ENCODE results near the gene XPR1. TPM values are rescaled to one million over a fixed set of nuclear protein-coding genes. Genes with fewer than 3 reads are reported as not detected.

The XPR1 gene
- total RNA-seq, 3 donors from 2014 or later (not counting 1 experiment from before 2014, with no cell fraction given), result 14.8 to 18.2 (median 16.7) TPM

- no peak for TF ChIP-seq CTCF (IDR thresholded peaks at IDR 0.05)
- H3K36me3 Mint-ChIP-seq, result no peaks in the 10 kb centered on the region
- H3K27ac Mint-ChIP-seq, result no peak overlapping the region
- 31% methylated on average over 9 of the region's 9 CpGs for WGBS (ENCODE audit: insufficient coverage)
- no peaks in the 10 kb centered on the region for H3K36me3 ChIP-seq (ENCODE audit: control insufficient read depth, insufficient read depth, low read length)
- no peak overlapping the region for H3K4me3 ChIP-seq (ENCODE audit: low read length)
- H3K4me3 Mint-ChIP-seq, result no peak overlapping the region
- H3K4me1 Mint-ChIP-seq, result peaks cover 10 to 19% of the 10 kb centered on the region in 2 donors
- H3K27ac ChIP-seq (ENCODE audit: low read length), result no peak overlapping the region
- ATAC-seq, result peak in 1 of 3 donors; percentile 28
- H3K4me1 ChIP-seq (ENCODE audit: control insufficient read depth, insufficient read depth, low read length), result peaks cover 19% of the 10 kb centered on the region
- no peak for DNase-seq
- H3K9me3 ChIP-seq (ENCODE audit: control insufficient read depth, insufficient read depth, low read length), result no peaks in the 10 kb centered on the region
- H3K9me3 Mint-ChIP-seq, result no peaks in the 10 kb centered on the region
- intact Hi-C loops (cut with micrococcal nuclease), result no loop called here
- no peaks in the 10 kb centered on the region for H3K27me3 ChIP-seq (ENCODE audit: control insufficient read depth, insufficient read depth, low read length)
- H3K27me3 Mint-ChIP-seq (ENCODE audit: low read depth in 2 of 2), result no peaks in the 10 kb centered on the region
These were observed 305.9 kb downstream of the XPR1 start for GRCh38 chr1:180937624-180938225.

- Histone ChIP-seq H3K4me3 (ENCODE audit: low read length) (no peak overlapping the region), H3K27me3 (ENCODE audit: control insufficient read depth, insufficient read depth, low read length) (no peaks in the 10 kb centered on the region), H3K9me3 (ENCODE audit: control insufficient read depth, insufficient read depth, low read length) (no peaks in the 10 kb centered on the region), H3K27ac (ENCODE audit: low read length) (no peak overlapping the region), H3K36me3 (ENCODE audit: control insufficient read depth, insufficient read depth, low read length) (no peaks in the 10 kb centered on the region), H3K4me1 (ENCODE audit: control insufficient read depth, insufficient read depth, low read length) (peaks cover 18% of the 10 kb centered on the region)
- no peaks in the 10 kb centered on the region for H3K27me3 Mint-ChIP-seq (ENCODE audit: low read depth in 2 of 2)
- WGBS (ENCODE audit: insufficient coverage), result 76% methylated on average over 9 of the region's 9 CpGs
- H3K36me3 Mint-ChIP-seq, result no peaks in the 10 kb centered on the region
- peaks cover 10 to 19% of the 10 kb centered on the region in 2 donors for H3K4me1 Mint-ChIP-seq
- no peaks in the 10 kb centered on the region for H3K9me3 Mint-ChIP-seq
- TF ChIP-seq CTCF (IDR thresholded peaks at IDR 0.05), result no peak
- ATAC-seq (no peak), DNase-seq (no peak)
- H3K27ac Mint-ChIP-seq, result no peak overlapping the region
- intact Hi-C loops (cut with micrococcal nuclease), result no loop called here
- no peak overlapping the region for H3K4me3 Mint-ChIP-seq
These were observed 307.4 kb downstream of the XPR1 start for GRCh38 chr1:180939073-180939710.

GRCh38 chr1:180939711-180940103 is 307.9 kb downstream of the XPR1 start:
- no peaks in the 10 kb centered on the region for H3K9me3 ChIP-seq (ENCODE audit: control insufficient read depth, insufficient read depth, low read length)
- no peak for TF ChIP-seq CTCF (IDR thresholded peaks at IDR 0.05)
- Mint-ChIP-seq H3K27ac (no peak overlapping the region), H3K9me3 (no peaks in the 10 kb centered on the region), H3K4me3 (no peak overlapping the region), H3K27me3 (ENCODE audit: low read depth in 2 of 2) (no peaks in the 10 kb centered on the region), H3K4me1 (peaks cover 10 to 15% of the 10 kb centered on the region in 2 donors), H3K36me3 (no peaks in the 10 kb centered on the region)
- no peaks in the 10 kb centered on the region for H3K27me3 ChIP-seq (ENCODE audit: control insufficient read depth, insufficient read depth, low read length)
- ATAC-seq, result no peak
- intact Hi-C loops (cut with micrococcal nuclease), result no loop called here
- no peak for DNase-seq
- H3K4me3 ChIP-seq (ENCODE audit: low read length), result no peak overlapping the region
- WGBS (ENCODE audit: insufficient coverage), result 74% methylated on average over 3 of the region's 3 CpGs
- no peak overlapping the region for H3K27ac ChIP-seq (ENCODE audit: low read length)
- H3K36me3 ChIP-seq (ENCODE audit: control insufficient read depth, insufficient read depth, low read length), result no peaks in the 10 kb centered on the region
- peaks cover 13% of the 10 kb centered on the region for H3K4me1 ChIP-seq (ENCODE audit: control insufficient read depth, insufficient read depth, low read length)

Other genes starting within 250 kb of the XPR1 start
- 10 to 100 TPM; 29.8 to 47.3 (median 41.9) TPM for gene ACBD6, start 129.4 kb upstream of the XPR1 start, total RNA-seq
- gene OVAAL, start 73.1 kb upstream of the XPR1 start, total RNA-seq, result not detected

All from natural killer cell (primary cell).